ENCODE data around the gene INSL3.

INSL3 gene

DNA sequence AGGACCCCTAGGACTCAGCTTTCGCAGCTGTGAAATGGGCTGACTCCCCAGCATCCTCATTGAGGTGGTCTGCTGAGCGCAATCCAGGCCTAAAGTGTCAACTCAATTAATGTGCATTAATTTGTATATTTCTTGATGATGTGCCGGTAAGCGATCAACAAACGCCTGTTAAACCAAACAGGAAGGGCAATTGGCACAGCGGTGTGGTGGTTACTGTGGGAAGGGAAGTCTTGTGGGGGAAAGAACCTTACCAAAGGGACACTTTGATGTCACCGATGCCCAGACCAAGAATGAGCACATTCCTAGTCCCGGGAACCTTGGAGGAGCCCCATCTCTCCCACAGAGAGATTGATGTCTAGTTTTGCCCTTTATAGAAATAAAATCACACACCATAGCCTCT lies 24.8 kb upstream of the INSL3 start:
- no peak for DNase-seq

DNA sequence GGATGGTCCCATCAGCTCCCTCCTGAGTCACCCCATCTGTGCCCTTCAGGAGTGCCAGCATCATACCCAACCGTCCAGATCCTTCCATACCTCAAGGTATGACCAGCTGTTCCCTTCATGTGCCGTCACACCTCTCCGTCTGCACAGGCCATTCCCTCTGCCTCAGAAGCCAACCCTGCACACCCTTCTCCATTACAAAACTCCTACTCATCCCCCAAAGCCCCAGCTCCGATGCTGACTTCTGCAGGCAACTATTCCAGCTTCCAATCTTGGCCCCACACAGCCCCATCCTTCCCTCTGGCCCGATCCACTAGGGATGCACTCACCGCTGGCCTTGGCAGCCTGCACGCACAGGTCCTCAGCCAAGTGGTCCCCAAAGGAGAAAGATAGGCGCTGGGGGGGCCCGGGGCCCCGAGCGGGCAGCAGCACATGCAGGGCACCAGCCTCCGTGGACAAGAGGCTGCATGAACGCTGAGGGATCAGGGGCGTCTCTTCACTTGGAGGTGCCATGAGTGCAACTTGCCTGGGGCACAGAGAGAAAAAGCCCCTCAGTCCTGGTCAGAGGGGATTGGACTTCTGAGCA lies 22.7 kb upstream of the INSL3 start:
- no peak for DNase-seq

DNA sequence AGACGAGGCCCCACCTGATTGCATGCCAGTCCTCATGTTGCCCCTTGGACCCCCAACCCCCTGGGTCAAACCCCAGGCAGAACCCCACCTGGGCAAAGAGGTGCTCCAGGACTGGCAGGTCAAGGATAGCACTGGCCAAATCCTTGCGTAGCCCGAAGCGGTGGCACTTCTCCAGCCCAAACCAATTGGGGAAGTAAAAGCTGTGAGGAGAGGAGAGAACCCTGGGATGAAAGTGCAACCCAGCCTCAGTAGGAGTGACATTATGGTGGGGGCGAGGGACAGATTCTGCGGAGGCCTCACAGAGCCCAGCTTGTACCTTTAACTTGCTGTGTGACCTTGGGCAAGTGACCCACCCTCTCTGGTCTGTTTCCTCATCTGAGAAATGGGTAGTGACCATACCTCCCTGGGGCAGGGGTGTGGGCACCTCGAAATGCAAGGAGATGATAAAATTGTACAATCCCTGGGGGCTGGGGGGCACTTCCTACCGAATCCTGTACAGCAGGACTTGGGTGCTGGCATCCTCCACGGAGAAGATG lies 22.0 kb upstream of the INSL3 start:
- no peak for DNase-seq

DNA sequence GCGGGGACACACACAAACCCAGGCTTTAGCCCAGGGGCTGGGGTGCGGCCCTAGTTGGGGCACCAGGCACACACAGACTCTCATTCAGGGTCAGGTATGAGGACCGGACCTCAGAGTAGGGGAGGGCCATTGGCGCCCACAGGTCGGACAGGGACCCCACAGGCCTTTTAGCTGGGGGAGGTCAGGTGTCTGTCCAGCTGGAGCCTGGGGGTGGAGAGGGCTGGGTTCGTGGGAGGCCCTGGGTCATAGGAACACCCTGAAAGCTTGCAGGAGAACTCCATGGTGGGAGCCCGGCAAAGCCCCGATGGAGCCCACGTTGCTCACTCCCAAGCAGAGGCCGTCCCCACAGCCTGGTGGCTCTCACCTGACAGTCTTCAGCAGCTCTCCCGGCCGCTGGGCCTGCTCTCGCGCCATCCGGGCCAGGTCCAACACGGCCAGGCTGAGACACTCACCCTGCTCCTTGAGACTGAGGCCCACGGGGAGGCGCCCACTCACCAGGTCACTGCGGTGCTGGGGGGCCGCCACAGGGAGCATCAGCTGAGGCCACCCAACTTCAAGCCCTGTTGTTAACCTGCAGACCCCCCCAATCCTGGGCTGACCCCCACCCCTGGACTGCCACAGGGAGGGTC lies 21.5 kb upstream of the INSL3 start:
- DNase-seq, result no peak

- peak; percentile 77 for DNase-seq
Observed at GRCh38 chr19:17841810-17842662, 20.7 kb upstream of the INSL3 start.

DNA sequence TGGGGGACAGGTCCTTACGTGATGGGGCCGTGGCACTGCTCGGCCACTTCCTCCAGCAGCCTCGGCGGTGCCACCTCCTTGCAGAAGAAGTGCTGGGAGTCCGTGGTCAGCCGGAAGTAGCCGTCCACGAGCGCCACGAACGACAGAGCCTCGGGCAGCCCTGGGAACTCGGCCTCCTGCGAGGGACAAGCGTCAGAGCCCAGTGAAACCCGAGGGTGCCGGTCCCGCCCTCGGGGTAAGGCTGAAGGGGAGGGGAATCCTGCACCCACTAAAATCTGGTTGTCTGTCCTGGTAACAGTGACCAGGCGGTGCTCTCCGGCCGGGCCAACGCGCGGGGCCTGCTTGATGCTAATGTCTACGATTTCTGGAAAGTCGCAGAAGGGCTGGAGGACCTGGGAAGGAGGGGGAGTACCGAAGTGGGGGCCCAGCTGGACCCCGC lies 20.1 kb upstream of the INSL3 start:
- DNase-seq, result peak; percentile 57

DNA sequence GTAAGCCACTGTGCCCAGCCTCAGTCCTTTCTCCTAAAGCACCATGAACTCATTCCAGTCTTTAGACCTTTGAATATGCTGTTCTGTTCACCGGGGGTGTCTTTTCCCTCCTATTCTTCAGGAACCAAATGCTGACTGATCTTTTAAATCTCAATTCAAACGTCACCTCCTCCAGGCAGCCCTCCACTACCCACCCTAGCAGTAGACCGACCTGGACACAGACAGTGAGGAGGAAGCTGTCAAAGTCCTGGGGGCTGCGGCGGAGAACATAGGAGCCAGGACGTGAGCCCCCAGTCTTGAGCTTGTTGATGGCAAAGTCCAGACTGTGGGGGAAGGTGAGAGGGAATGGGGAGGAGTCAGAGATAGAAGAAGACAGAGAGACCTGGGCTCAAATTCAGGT lies 18.7 kb upstream of the INSL3 start:
- DNase-seq, result no peak

GRCh38 chr19:17837972-17838371 lies 16.7 kb upstream of the INSL3 start:
- DNase-seq, result no peak

GRCh38 chr19:17836530-17836929 lies 15.2 kb upstream of the INSL3 start:
- no peak for DNase-seq

- no peak for DNase-seq
Observed at GRCh38 chr19:17835182-17836006, 14.1 kb upstream of the INSL3 start.

DNA sequence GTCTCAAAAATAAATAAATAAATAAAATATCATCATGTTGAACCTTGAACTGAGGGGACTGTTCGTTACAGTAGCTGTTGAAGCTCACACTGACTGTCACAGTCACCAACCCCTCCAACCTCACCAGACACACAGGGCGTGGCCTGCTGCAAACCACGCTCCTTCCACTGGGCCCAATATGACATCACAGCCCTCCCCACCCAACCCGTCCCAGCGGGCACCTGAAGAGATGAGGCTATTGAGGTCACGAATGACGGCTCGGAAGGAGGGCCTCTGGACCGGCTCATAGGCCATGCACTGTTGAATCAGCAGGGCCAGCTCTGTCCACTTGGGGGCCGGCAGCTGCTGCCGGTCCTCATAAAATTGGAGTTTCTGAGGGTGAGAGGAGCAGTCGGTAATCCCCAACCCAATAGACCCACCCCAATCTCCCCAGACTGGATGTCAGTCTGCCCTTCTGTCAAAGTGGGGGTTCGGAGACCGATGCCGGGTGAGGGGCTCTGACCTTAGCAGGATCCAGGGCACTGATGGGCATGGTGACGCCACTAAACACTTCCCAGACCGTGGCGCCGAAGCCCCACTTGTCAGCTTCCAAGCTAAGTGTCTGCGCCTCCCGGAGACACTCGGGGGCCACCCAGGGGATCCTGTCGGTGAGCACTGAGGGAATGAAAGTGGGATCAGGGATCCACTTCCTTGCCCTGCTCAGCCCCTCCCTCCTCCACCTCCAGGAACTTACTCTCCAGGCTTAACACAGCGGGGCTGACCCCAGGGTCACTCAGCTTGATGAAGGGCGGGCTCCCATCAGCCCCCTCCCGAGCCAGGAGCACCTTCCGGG lies 13.2 kb upstream of the INSL3 start:
- no peak for DNase-seq

GRCh38 chr19:17832443-17833208 lies 11.3 kb upstream of the INSL3 start:
- no peak for DNase-seq

GRCh38 chr19:17831419-17831888 lies 10.1 kb upstream of the INSL3 start:
- peak; percentile 42 for DNase-seq

DNA sequence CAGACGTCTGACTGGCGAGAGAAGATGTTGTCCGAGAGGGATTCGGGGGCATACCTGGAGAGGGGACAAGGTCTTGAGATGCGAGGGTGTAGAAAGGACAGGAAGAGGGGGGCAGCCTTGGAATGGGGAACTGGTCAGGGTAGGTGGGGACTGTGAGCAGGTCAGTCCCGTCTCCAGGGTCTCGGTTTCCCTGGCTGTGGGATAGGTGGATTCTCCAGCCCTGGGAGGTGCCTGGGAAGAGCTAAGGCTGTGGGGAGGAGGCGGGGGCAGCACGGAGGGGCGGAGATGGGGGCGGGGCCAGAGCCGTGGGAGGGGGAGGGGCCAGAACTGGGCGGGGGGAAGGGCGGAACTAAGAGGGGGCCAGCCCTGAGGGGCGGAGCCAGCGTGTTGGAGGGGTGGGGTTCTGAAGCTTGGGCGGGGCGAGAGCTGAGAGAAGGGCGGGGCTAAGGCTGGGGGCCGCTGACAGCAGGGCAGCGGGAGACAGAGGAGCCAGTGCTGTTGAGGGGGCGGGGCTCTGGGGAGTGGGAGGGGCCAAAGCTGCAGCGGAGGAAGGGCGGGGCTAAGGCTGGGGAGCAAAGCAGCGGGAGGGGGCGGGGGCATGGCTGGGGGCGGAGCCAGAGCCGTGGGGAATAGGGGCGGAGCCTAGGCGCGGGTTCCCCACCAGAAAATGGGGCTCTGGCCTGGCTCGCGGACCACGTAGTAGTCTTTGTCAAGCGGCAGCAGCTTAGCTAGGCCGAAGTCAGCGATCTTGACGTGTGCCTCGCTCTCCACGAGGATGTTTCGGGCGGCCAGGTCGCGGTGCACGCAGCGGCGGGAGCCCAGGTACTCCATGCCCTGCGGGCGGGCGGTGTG lies 9.5 kb upstream of the INSL3 start:
- DNase-seq, result peak; percentile 79

- no peak for DNase-seq
Observed at GRCh38 chr19:17829855-17830566, 8.7 kb upstream of the INSL3 start.

GRCh38 chr19:17826508-17827056 lies 5.3 kb upstream of the INSL3 start:
- no peak for DNase-seq

GRCh38 chr19:17824339-17824738 lies 3.0 kb upstream of the INSL3 start:
- no peak for DNase-seq

DNA sequence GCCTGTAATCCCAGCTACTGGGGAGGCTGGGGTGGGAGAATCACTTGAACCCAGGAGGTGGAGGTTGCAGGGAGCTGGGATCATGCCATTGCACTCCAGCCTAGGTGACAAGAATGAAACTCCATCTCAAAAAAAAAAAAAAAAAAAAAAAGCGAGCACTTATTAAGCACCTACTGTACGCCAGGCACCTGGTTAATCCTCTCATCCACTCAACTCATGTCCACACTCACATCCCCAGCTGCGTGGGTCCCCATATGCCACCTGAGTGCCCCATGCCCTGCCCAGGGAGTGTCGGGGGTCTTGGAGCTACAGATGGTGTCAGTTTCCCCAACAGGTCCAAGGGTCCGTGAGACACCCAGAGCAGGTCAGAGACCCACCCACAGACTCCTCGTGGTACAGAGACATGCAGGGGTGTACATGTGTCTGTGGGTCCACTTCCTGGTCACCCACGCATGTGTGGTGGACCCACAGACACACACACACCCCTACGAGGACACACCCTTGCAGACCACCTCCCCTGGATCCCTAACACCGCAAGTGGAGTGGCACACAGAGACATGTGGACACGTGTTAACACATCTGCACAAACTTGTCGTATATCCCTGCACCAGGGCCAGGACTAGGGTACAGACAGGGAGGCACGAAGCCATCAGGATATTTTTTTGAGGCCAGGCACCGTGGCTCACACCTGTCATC lies 3.5 kb downstream of the INSL3 start:
- DNase-seq, result no peak

Data from right kidney (tissue), 1 donor.